ENCODE results near the gene EVPL.

DNA sequence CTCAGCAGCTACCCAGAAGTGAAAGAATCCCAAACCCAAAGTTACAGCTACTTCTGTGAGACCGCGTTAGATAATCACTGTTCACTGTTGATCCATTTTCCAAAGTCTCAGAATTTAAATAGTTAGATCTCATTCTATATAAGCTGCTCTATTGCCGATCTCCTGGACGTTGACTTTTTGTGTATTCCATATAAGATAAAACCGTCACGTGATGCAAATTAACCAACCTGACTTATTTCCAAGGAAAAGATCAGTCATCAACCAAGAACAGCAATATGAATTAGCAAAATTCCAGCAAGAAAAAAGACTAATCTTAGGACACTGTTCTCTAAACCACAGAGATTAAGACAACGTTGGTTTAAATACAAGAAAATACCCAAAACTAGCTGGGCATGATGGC, 56.5 kb downstream of the EVPL start:
- TF ChIP-seq, protein P1, sequence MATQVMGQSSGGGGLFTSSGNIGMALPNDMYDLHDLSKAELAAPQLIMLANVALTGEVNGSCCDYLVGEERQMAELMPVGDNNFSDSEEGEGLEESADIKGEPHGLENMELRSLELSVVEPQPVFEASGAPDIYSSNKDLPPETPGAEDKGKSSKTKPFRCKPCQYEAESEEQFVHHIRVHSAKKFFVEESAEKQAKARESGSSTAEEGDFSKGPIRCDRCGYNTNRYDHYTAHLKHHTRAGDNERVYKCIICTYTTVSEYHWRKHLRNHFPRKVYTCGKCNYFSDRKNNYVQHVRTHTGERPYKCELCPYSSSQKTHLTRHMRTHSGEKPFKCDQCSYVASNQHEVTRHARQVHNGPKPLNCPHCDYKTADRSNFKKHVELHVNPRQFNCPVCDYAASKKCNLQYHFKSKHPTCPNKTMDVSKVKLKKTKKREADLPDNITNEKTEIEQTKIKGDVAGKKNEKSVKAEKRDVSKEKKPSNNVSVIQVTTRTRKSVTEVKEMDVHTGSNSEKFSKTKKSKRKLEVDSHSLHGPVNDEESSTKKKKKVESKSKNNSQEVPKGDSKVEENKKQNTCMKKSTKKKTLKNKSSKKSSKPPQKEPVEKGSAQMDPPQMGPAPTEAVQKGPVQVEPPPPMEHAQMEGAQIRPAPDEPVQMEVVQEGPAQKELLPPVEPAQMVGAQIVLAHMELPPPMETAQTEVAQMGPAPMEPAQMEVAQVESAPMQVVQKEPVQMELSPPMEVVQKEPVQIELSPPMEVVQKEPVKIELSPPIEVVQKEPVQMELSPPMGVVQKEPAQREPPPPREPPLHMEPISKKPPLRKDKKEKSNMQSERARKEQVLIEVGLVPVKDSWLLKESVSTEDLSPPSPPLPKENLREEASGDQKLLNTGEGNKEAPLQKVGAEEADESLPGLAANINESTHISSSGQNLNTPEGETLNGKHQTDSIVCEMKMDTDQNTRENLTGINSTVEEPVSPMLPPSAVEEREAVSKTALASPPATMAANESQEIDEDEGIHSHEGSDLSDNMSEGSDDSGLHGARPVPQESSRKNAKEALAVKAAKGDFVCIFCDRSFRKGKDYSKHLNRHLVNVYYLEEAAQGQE (IDR thresholded peaks at IDR 0.05; ENCODE audit: insufficient read depth in 1 of 2, low read depth in 2 of 2, low read length in 2 of 2), result no peak
- no peak for TF ChIP-seq TAF1 (IDR thresholded peaks at IDR 0.05; ENCODE audit: borderline replicate concordance, insufficient read depth, low read length)
- no peak for TF ChIP-seq POLR2AphosphoS5 (IDR thresholded peaks at IDR 0.05; ENCODE audit: low read depth, low read length)
- no peak for TF ChIP-seq FOXP2 (optimal IDR thresholded peaks at IDR 0.05; ENCODE audit: borderline replicate concordance, extremely low read depth, extremely low read length, insufficient read depth)
- no peak for TF ChIP-seq SIN3A (IDR thresholded peaks at IDR 0.05; ENCODE audit: borderline replicate concordance, insufficient read depth, low read length)
